ENCODE results near the gene TRIM7. TPM values are rescaled to one million over a fixed set of nuclear protein-coding genes. Genes with fewer than 3 reads are reported as not detected.

TRIM7 gene
- total and polyA plus RNA-seq, 9 of the 15 experiments (the other 6 are each of a cell fraction or from before 2014, with no cell fraction given) = 2.6 to 14.9 (median 8.9) TPM

DNA sequence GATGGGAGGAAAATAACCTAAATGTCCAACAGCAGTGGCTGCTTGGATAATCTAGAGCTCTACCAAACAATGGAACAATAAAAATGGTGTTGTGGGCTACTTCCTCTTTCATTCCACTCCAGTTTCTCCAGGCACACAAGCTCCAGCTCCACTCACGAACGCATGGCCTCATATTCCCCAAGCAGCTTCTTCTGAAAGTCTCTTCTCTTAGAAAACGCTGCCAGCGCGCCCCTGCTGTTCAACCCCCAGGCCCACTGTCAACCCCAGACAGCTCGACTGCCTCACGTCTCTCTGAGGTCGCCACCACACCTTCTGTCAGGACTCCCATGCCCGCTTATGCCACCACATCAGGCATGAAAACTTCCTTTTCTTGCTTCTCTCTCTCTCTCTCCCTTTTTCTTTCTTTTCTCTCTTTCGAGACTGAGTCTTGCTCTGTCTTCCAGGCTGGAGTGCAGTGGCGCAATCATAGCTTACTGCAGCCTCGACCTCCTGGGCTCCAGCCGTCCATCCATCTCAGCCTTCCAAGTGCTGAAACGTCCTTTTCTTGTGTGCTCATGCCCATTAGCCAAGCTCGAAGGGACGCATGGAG, 41.4 kb downstream of the TRIM7 start (continued):
- TF ChIP-seq, protein P1, sequence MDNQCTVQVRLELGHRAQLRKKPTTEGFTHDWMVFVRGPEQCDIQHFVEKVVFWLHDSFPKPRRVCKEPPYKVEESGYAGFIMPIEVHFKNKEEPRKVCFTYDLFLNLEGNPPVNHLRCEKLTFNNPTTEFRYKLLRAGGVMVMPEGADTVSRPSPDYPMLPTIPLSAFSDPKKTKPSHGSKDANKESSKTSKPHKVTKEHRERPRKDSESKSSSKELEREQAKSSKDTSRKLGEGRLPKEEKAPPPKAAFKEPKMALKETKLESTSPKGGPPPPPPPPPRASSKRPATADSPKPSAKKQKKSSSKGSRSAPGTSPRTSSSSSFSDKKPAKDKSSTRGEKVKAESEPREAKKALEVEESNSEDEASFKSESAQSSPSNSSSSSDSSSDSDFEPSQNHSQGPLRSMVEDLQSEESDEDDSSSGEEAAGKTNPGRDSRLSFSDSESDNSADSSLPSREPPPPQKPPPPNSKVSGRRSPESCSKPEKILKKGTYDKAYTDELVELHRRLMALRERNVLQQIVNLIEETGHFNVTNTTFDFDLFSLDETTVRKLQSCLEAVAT (IDR thresholded peaks at IDR 0.05) = peak; percentile 45 to 60; a peak in 2 of 4 replicates
- TF ChIP-seq, protein P2, sequence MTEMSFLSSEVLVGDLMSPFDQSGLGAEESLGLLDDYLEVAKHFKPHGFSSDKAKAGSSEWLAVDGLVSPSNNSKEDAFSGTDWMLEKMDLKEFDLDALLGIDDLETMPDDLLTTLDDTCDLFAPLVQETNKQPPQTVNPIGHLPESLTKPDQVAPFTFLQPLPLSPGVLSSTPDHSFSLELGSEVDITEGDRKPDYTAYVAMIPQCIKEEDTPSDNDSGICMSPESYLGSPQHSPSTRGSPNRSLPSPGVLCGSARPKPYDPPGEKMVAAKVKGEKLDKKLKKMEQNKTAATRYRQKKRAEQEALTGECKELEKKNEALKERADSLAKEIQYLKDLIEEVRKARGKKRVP (CRISPR knock-in tag; IDR thresholded peaks at IDR 0.05) = 0 out of 2 replicates have a peak, but pooled peaks have one; percentile 38
- 0 out of 2 replicates have a peak, but pooled peaks have one; percentile 29 for TF ChIP-seq ARID1B (IDR thresholded peaks at IDR 0.05)
- TF ChIP-seq, protein P3, sequence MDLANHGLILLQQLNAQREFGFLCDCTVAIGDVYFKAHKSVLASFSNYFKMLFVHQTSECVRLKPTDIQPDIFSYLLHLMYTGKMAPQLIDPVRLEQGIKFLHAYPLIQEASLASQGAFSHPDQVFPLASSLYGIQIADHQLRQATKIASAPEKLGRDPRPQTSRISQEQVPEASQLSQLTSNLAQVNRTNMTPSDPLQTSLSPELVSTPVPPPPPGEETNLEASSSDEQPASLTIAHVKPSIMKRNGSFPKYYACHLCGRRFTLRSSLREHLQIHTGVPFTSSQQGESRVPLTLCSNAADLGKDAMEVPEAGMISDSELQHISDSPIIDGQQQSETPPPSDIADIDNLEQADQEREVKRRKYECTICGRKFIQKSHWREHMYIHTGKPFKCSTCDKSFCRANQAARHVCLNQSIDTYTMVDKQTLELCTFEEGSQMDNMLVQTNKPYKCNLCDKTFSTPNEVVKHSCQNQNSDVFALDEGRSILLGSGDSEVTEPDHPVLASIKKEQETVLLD (IDR thresholded peaks at IDR 0.05) = peak; percentile 42; the same call in 1 of the 2 replicates
- TF ChIP-seq CREBBP (IDR thresholded peaks at IDR 0.05; ENCODE audit: low read depth, low read length) = no peak
- TF ChIP-seq, protein P4, sequence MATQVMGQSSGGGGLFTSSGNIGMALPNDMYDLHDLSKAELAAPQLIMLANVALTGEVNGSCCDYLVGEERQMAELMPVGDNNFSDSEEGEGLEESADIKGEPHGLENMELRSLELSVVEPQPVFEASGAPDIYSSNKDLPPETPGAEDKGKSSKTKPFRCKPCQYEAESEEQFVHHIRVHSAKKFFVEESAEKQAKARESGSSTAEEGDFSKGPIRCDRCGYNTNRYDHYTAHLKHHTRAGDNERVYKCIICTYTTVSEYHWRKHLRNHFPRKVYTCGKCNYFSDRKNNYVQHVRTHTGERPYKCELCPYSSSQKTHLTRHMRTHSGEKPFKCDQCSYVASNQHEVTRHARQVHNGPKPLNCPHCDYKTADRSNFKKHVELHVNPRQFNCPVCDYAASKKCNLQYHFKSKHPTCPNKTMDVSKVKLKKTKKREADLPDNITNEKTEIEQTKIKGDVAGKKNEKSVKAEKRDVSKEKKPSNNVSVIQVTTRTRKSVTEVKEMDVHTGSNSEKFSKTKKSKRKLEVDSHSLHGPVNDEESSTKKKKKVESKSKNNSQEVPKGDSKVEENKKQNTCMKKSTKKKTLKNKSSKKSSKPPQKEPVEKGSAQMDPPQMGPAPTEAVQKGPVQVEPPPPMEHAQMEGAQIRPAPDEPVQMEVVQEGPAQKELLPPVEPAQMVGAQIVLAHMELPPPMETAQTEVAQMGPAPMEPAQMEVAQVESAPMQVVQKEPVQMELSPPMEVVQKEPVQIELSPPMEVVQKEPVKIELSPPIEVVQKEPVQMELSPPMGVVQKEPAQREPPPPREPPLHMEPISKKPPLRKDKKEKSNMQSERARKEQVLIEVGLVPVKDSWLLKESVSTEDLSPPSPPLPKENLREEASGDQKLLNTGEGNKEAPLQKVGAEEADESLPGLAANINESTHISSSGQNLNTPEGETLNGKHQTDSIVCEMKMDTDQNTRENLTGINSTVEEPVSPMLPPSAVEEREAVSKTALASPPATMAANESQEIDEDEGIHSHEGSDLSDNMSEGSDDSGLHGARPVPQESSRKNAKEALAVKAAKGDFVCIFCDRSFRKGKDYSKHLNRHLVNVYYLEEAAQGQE (IDR thresholded peaks at IDR 0.05; ENCODE audit: borderline replicate concordance) = no peak; the same call in 1 of the 2 replicates
- TF ChIP-seq, protein P4 (CRISPR knock-in tag; IDR thresholded peaks at IDR 0.05; ENCODE audit: low read depth) = 0 out of 2 replicates have a peak, but pooled peaks have one; percentile 44
- no peak for TF ChIP-seq HOXB6 (CRISPR knock-in tag; IDR thresholded peaks at IDR 0.05; ENCODE audit: borderline replicate concordance)
- 0 out of 2 replicates have a peak, but pooled peaks have one; percentile 27 for TF ChIP-seq SMAD3 (CRISPR knock-in tag; conservative IDR thresholded peaks at IDR 0.05)
- TF ChIP-seq LEF1 (IDR thresholded peaks at IDR 0.05) = 0 out of 2 replicates have a peak, but pooled peaks have one; percentile 13
- no peak for TF ChIP-seq RHOXF2B (CRISPR knock-in tag; conservative IDR thresholded peaks at IDR 0.05)
- no peak for TF ChIP-seq NCOA1 (IDR thresholded peaks at IDR 0.05; ENCODE audit: low read depth)
- peak; percentile 91 for TF ChIP-seq OTX1 (CRISPR knock-in tag; IDR thresholded peaks at IDR 0.05)
- TF ChIP-seq YY1 (IDR thresholded peaks at IDR 0.05; ENCODE audit: borderline replicate concordance in 1 of 3, control insufficient read depth in 1 of 3, extremely low read depth in 1 of 3, insufficient read depth in 3 of 3, insufficient read length in 1 of 3, insufficient replicate concordance in 2 of 3, low read depth in 1 of 3, low read length in 2 of 3) = peak in 1 of 3 experiments; percentile 24
- peak; percentile 28 to 32; a peak in 2 of 4 replicates for TF ChIP-seq NRF1 (conservative IDR thresholded peaks at IDR 0.05 in 1 of 2, IDR thresholded peaks at IDR 0.05 in 1 of 2)
